Measurements from ENCODE around the gene SLC2A10. TPM values are rescaled to one million over a fixed set of nuclear protein-coding genes. Genes with fewer than 3 reads are reported as not detected.
"Not testable (repeated sequence)": the region's sequence is repeated elsewhere in the genome, so short reads cannot be mapped to it uniquely, and the experiment has no call there.

Gene SLC2A10
- total and polyA plus RNA-seq, 10 of the 15 experiments (the other 5 are each of a cell fraction or from before 2014, with no cell fraction given) = not detected

DNA sequence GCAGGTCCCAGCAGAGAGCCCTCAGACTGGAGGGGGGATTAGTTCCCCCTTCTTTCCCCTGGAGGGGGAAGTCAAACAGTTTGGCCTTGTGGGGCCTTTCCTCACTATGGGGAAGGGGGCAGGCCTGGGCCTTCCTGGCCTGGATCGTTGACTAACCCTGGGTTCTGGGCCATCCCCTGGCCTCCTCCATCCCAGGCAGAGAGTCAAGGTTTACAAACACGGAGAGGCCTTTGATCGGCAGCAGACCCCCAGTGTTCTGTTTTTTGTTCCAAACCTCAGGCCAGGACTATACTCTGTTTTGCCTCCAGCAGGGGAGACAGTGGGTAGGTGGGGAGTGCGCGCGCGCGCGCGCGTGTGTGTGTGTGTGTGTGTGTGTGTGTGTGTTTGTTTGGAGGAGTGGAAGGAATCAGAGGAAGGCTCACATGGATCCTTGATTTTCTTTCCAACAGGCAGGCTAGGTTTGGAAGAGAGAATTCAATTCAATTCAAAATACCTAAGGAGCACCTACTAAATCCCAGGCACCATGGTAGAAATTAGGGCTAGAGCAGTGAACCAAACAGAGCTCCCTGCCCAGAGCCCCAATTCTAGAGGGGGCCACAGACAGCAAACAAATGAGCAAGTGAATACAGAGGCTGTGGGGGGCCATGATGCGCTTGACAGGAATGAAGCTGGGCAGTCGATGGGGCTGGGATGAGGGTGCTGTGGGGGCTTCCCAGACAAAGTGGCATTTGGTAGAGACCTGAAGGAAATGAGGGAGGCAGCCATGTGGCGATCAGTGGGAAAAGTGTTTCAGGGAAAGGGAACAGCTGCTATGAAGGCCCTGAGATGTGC is 35.0 kb upstream of the SLC2A10 start (continued):
- TF ChIP-seq, protein P1, sequence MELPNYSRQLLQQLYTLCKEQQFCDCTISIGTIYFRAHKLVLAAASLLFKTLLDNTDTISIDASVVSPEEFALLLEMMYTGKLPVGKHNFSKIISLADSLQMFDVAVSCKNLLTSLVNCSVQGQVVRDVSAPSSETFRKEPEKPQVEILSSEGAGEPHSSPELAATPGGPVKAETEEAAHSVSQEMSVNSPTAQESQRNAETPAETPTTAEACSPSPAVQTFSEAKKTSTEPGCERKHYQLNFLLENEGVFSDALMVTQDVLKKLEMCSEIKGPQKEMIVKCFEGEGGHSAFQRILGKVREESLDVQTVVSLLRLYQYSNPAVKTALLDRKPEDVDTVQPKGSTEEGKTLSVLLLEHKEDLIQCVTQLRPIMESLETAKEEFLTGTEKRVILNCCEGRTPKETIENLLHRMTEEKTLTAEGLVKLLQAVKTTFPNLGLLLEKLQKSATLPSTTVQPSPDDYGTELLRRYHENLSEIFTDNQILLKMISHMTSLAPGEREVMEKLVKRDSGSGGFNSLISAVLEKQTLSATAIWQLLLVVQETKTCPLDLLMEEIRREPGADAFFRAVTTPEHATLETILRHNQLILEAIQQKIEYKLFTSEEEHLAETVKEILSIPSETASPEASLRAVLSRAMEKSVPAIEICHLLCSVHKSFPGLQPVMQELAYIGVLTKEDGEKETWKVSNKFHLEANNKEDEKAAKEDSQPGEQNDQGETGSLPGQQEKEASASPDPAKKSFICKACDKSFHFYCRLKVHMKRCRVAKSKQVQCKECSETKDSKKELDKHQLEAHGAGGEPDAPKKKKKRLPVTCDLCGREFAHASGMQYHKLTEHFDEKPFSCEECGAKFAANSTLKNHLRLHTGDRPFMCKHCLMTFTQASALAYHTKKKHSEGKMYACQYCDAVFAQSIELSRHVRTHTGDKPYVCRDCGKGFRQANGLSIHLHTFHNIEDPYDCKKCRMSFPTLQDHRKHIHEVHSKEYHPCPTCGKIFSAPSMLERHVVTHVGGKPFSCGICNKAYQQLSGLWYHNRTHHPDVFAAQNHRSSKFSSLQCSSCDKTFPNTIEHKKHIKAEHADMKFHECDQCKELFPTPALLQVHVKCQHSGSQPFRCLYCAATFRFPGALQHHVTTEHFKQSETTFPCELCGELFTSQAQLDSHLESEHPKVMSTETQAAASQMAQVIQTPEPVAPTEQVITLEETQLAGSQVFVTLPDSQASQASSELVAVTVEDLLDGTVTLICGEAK (IDR thresholded peaks at IDR 0.05; ENCODE audit: borderline replicate concordance) = no peak
- TF ChIP-seq WRNIP1 (IDR thresholded peaks at IDR 0.05; ENCODE audit: borderline replicate concordance, low read depth, low read length) = no peak
- TF ChIP-seq, protein P2, sequence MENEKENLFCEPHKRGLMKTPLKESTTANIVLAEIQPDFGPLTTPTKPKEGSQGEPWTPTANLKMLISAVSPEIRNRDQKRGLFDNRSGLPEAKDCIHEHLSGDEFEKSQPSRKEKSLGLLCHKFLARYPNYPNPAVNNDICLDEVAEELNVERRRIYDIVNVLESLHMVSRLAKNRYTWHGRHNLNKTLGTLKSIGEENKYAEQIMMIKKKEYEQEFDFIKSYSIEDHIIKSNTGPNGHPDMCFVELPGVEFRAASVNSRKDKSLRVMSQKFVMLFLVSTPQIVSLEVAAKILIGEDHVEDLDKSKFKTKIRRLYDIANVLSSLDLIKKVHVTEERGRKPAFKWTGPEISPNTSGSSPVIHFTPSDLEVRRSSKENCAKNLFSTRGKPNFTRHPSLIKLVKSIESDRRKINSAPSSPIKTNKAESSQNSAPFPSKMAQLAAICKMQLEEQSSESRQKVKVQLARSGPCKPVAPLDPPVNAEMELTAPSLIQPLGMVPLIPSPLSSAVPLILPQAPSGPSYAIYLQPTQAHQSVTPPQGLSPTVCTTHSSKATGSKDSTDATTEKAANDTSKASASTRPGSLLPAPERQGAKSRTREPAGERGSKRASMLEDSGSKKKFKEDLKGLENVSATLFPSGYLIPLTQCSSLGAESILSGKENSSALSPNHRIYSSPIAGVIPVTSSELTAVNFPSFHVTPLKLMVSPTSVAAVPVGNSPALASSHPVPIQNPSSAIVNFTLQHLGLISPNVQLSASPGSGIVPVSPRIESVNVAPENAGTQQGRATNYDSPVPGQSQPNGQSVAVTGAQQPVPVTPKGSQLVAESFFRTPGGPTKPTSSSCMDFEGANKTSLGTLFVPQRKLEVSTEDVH (IDR thresholded peaks at IDR 0.05; ENCODE audit: low read depth, partially characterized antibody) = no peak
- no peak for TF ChIP-seq SMAD1 (IDR thresholded peaks at IDR 0.05; ENCODE audit: low read depth, partially characterized antibody)
- TF ChIP-seq ZBED1 (IDR thresholded peaks at IDR 0.05; ENCODE audit: borderline replicate concordance) = no peak

DNA sequence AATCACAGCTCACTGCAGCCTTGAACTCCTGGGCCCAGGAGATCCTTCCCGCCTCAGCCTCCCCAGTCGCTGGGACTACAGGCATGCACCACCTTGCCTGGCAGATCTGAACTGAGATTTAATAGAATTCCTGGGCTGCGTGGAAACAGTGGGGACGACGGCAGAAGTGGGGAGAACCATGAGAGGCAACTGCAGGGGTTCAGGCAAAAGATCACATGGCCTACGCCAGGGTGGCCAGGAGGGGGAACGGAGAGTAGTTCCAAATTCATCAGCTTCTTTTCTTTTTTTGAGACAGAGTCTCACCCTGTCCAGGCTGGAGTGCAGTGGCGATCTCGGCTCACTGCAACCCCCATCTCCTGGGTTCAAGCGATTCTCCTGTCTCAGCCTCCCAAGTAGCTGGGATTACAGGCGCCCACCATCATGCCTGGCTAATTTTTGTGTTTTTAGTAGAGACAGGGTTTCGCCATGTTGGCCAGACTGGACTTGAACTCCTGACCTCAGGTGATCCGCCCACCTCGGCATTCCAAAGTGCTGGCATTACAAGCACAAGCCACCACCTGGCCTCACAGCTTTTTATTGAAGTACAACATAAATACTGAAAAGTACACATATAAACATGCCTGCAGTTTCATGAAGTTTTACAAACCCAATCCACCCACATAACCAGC is 32.7 kb upstream of the SLC2A10 start:
- H3K36me3 ChIP-seq (ENCODE audit: control insufficient read depth in 2 of 2, insufficient read depth in 2 of 2, low read length in 1 of 2); H3K4me1 ChIP-seq (ENCODE audit: control insufficient read depth, insufficient read depth, low read length); FAIRE-seq; H2AFZ ChIP-seq (ENCODE audit: control insufficient read depth, low read depth, low read length); in situ Hi-C loops (cut with MboI); ATAC-seq; H3K27ac ChIP-seq (ENCODE audit: control insufficient read depth, insufficient read depth); DNase-seq (ENCODE audit: low read depth, low spot score); H3K4me3 ChIP-seq; BruUV-seq (replicated peaks); H3K9ac ChIP-seq (ENCODE audit: control insufficient read depth, insufficient read depth, low read length); H3K27me3 ChIP-seq (replicated peaks in 1 of 2; ENCODE audit: control insufficient read depth in 2 of 2, insufficient read depth in 2 of 2, low read length in 1 of 2); H3K4me2 ChIP-seq (ENCODE audit: control insufficient read depth, insufficient read depth); POLR2A ChIA-PET; H3K79me2 ChIP-seq (ENCODE audit: control insufficient read depth, insufficient read depth, low read length); H4K20me1 ChIP-seq (ENCODE audit: control insufficient read depth, insufficient read depth); H3K9me3 ChIP-seq (replicated peaks; ENCODE audit: control insufficient read depth, insufficient read depth, low read length); intact Hi-C loops (cut with micrococcal nuclease; ENCODE audit: unreplicated experiment); RAD21 ChIA-PET (ENCODE audit: unreplicated experiment): not testable (repeated sequence)
- SMC1A ChIA-PET (ENCODE audit: uncharacterized antibody, unreplicated experiment) = interaction anchor here (0.6 kb wide), 1 partner anchor 25 kb away, joined by 3 read pairs; no protein-coding TSS in a partner anchor
- WGBS (ENCODE audit: insufficient coverage, insufficient replicate concordance, low lambda C conversion rate, missing lambda C conversion rate) = 68% methylated on average over 12 of the region's 14 CpGs
- CTCF ChIA-PET = interaction anchor here (1.7 to 2.2 kb wide), 3 partner anchors 9 to 155 kb away, joined by 3 to 8 read pairs (median 4); no protein-coding TSS in a partner anchor

Measured in GM12878 (cell line).